OCI-LY7 (cell line): ENCODE measurements around the gene KCNG3. TPM values are rescaled to one million over a fixed set of nuclear protein-coding genes. Genes with fewer than 3 reads are reported as not detected.

Experiments used
- BruUV-seq: library from RNA; stranded (reverse); fragments of 400-500 nt; replicated peaks from 2 replicates; lab custom pipeline; 2021; lab: Mats Ljungman, UMichigan
- CTCF ChIA-PET: fragments of 300-600 bp; sonication (Branson Sonifier 250); formaldehyde crosslinking; loops from one replicate; lab custom pipeline; 2022; ENCODE audit warnings: antibody characterized with exemption; ENCODE audit not compliant: unreplicated experiment; lab: Charles Lee
- POLR2A ChIA-PET: fragments of 300-600 bp; sonication (Branson Sonifier 250); formaldehyde crosslinking; loops from one replicate; lab custom pipeline; 2022; ENCODE audit warnings: antibody characterized with exemption; lab: Charles Lee
- DNase-seq: peaks from one replicate; pipeline ENCODE4 v3.0.0-alpha.2; 2015; ENCODE audit warnings: low spot score
- H2AFZ ChIP-seq: fragments of 200-600 bp; sonication (generic), shearing (Covaris generic); 2 replicates; pipeline ENCODE4 v1.6.1; 2014; ENCODE audit warnings: mild to moderate bottlenecking, antibody characterized with exemption, low read length, moderate library complexity
- H3K27ac ChIP-seq: fragments of 200-600 bp; sonication (generic); 2 replicates; pipeline ENCODE4 v1.5.1; 2014; ENCODE audit warnings: mixed run types, low read depth, mild to moderate bottlenecking, moderate library complexity, low read length, inconsistent platforms; ENCODE audit not compliant: poor library complexity, severe bottlenecking
- H3K36me3 ChIP-seq: fragments of 200-600 bp; sonication (generic); 2 replicates; pipeline ENCODE4 v1.6.1; 2014; ENCODE audit warnings: mild to moderate bottlenecking, antibody characterized with exemption, low read length, moderate library complexity, mixed read lengths; ENCODE audit not compliant: insufficient read depth
- H3K4me1 ChIP-seq: fragments of 200-600 bp; sonication (generic); 2 replicates; pipeline ENCODE4 v1.5.1; 2014; ENCODE audit warnings: mild to moderate bottlenecking, low read length; ENCODE audit not compliant: insufficient read depth, poor library complexity, severe bottlenecking
- H3K4me2 ChIP-seq: fragments of 200-600 bp; sonication (generic); 2 replicates; pipeline ENCODE4 v1.6.1; 2014; ENCODE audit warnings: mild to moderate bottlenecking, low read length
- H3K4me3 ChIP-seq: fragments of 200-600 bp; sonication (generic); 2 replicates; pipeline ENCODE4 v1.5.1; 2014; ENCODE audit warnings: mild to moderate bottlenecking, low read depth, low read length; ENCODE audit not compliant: poor library complexity, severe bottlenecking
- H3K79me2 ChIP-seq: fragments of 200-600 bp; sonication (generic); 2 replicates; pipeline ENCODE4 v1.6.1; 2016; ENCODE audit warnings: low read depth, mild to moderate bottlenecking, low read length, moderate library complexity, mixed read lengths; ENCODE audit not compliant: insufficient read depth
- H3K9me2 ChIP-seq: fragments of 200-600 bp; sonication (generic); 2 replicates; pipeline ENCODE4 v1.6.1; 2016; ENCODE audit warnings: mild to moderate bottlenecking, low read length, mixed read lengths; ENCODE audit not compliant: insufficient read depth
- H3K9me3 ChIP-seq: fragments of 200-600 bp; sonication (generic); 2 replicates; pipeline ENCODE4 v1.6.1; 2014; ENCODE audit warnings: mild to moderate bottlenecking, mixed run types, low read length, mixed read lengths
- H4K20me1 ChIP-seq: fragments of 200-600 bp; sonication (generic); 2 replicates; pipeline ENCODE4 v1.6.1; 2014; ENCODE audit warnings: mild to moderate bottlenecking, antibody characterized with exemption, low read length, moderate library complexity, mixed read lengths; ENCODE audit not compliant: insufficient read depth
- CTCF ChIP-seq: fragments of 200-600 bp; sonication (generic); conservative IDR thresholded peaks from 2 replicates; pipeline ENCODE4 v1.5.1; 2014; ENCODE audit warnings: mild to moderate bottlenecking, antibody characterized with exemption, low read length, moderate library complexity, mixed read lengths
- EZH2phosphoT487 ChIP-seq: fragments of 200-600 bp; sonication (generic); IDR thresholded peaks from 2 replicates; pipeline ENCODE4 v1.6.1; 2018; ENCODE audit warnings: low read depth, borderline replicate concordance, mild to moderate bottlenecking, mixed run types, antibody characterized with exemption, low read length, moderate library complexity, mixed read lengths
- intact Hi-C: fragments of 100-400 bp; cut with micrococcal nuclease; formaldehyde crosslinking; loops from one replicate; pipeline ENCODE4 v1.10.0; 2022; ENCODE audit not compliant: unreplicated experiment
- total RNA-seq, 2 experiments: library from RNA; depleted of rRNA in 1 of 2; stranded (reverse); fragments of >200 nt in 1 of 2; shearing (Covaris generic) in 1 of 2; gene quantifications; 2 replicates each; pipeline ENCODE4 v1.2.3, GENCODE V29; 2014 to 2022

Gene KCNG3
- total RNA-seq, 2 experiments from 2014 or later = 0.08 to 0.19 TPM

- no peak overlapping the region for H2AFZ ChIP-seq
- H3K4me2 ChIP-seq = no peak overlapping the region
- no peaks in the 10 kb centered on the region for H3K9me2 ChIP-seq
- no peak overlapping the region for H3K27ac ChIP-seq
- ChIA-PET CTCF (no interaction called here), POLR2A (no interaction called here)
- H3K4me3 ChIP-seq = no peak overlapping the region
- TF ChIP-seq EZH2phosphoT487 (no peak), CTCF (no peak)
- intact Hi-C loops = no loop called here
- no peaks in the 10 kb centered on the region for H3K79me2 ChIP-seq
- H3K4me1 ChIP-seq = no peaks in the 10 kb centered on the region
- no peaks in the 10 kb centered on the region for H3K36me3 ChIP-seq
- no peaks in the 10 kb centered on the region for H3K9me3 ChIP-seq
- BruUV-seq = no TSS peak
- H4K20me1 ChIP-seq = no peaks in the 10 kb centered on the region
- no peak for DNase-seq
Measured at GRCh38 chr2:42452545-42452944, 41.2 kb downstream of the KCNG3 start.

- Histone ChIP-seq H3K9me2 (no peaks in the 10 kb centered on the region), H3K36me3 (no peaks in the 10 kb centered on the region), H3K27ac (no peak overlapping the region), H3K4me3 (no peak overlapping the region), H4K20me1 (no peaks in the 10 kb centered on the region), H2AFZ (no peak overlapping the region), H3K4me1 (no peaks in the 10 kb centered on the region), H3K79me2 (no peaks in the 10 kb centered on the region), H3K9me3 (no peaks in the 10 kb centered on the region), H3K4me2 (no peak overlapping the region)
- BruUV-seq = no TSS peak
- ChIA-PET CTCF (no interaction called here), POLR2A (no interaction called here)
- intact Hi-C loops = no loop called here
- no peak for DNase-seq
- TF ChIP-seq CTCF (no peak), EZH2phosphoT487 (no peak)
Measured at GRCh38 chr2:42450136-42450535, 43.6 kb downstream of the KCNG3 start.

GRCh38 chr2:42449163-42450087, 44.4 kb downstream of the KCNG3 start:
- H3K4me1 ChIP-seq = no peaks in the 10 kb centered on the region
- no peak overlapping the region for H3K4me3 ChIP-seq
- no TSS peak for BruUV-seq
- intact Hi-C loops = no loop called here
- no peaks in the 10 kb centered on the region for H4K20me1 ChIP-seq
- CTCF ChIA-PET = no interaction called here
- no peak overlapping the region for H3K4me2 ChIP-seq
- TF ChIP-seq EZH2phosphoT487 (no peak), CTCF (no peak)
- H3K79me2 ChIP-seq = no peaks in the 10 kb centered on the region
- POLR2A ChIA-PET = interaction anchor here (0.7 kb wide), 1 partner anchor 468 kb away, joined by 4 read pairs; no protein-coding TSS in a partner anchor
- DNase-seq = no peak
- no peaks in the 10 kb centered on the region for H3K9me2 ChIP-seq
- H3K9me3 ChIP-seq = no peaks in the 10 kb centered on the region
- no peaks in the 10 kb centered on the region for H3K36me3 ChIP-seq
- no peak overlapping the region for H2AFZ ChIP-seq
- no peak overlapping the region for H3K27ac ChIP-seq
